Midbrain (tissue), 1 donor: ENCODE measurements around the gene SRPK3.

ENCODE experiments used
- DNase-seq: peaks from one replicate; lab custom pipeline; 2025; lab: John Stamatoyannopoulos, UW

The SRPK3 gene

DNA sequence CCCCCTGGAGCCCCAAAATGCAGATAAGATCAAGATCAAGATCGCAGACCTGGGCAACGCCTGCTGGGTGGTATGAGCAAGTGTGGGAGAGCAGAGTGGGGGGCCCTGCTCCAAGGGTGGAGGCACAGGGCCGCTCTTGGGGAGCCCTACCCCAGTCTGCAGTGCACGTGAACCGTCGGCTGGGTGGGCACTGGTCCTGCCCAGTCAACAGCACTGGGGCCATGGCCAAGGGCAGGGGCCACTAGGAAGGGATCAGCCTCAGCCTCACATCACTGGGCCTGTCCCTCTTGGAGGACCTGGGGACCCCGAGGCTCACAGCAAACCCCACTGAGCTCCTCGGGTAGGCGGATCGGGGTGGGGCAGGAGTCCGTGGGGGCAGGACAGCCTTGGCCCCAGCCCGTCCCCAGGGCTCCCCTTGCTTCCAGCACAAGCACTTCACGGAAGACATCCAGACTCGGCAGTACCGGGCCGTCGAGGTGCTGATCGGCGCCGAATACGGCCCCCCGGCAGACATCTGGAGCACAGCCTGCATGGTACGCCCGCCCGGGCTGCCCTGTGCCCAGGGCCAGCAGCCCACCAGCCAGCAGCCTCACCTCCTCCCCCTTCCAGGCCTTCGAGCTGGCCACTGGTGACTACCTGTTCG lies 3.6 kb downstream of the SRPK3 start:
- DNase-seq: no peak

DNA sequence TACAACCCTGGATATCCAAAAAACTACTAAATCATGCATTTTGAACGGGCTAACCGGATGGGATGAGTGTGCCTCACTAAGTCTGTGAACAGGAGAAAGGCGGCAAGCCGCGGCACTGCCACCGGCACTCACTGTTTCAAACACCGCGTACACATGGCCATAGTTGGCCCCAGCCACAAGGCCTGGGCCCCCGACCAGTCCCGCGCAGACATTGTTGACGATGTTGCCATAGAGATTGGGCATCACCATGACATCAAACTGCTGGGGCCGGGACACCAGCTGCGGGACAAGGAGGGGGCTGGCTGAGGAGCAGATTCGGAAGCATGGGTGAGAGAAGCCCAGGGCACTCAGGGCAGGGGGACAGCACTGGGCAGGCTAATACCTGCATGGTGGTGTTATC lies 5.8 kb downstream of the SRPK3 start:
- DNase-seq: no peak

DNA sequence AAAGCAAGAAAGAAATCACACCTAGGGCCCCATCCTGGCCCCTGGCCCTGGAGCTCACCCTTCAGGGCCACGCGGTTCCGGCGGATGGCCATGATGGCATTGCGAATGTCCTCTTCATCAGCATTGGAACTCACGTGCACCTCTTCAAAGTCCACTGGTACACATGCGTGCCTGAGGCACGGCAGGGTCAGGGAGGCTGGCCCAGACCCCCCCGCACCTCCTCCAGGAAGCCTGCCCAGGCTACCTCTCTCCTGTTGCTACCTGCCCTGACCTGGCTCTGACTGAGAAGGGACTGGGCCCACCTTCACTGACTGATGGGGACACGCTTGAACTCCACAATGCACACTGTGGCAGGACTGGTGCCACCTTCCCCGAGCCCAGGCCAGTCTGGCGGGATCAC lies 8.8 kb downstream of the SRPK3 start:
- no peak for DNase-seq

DNA sequence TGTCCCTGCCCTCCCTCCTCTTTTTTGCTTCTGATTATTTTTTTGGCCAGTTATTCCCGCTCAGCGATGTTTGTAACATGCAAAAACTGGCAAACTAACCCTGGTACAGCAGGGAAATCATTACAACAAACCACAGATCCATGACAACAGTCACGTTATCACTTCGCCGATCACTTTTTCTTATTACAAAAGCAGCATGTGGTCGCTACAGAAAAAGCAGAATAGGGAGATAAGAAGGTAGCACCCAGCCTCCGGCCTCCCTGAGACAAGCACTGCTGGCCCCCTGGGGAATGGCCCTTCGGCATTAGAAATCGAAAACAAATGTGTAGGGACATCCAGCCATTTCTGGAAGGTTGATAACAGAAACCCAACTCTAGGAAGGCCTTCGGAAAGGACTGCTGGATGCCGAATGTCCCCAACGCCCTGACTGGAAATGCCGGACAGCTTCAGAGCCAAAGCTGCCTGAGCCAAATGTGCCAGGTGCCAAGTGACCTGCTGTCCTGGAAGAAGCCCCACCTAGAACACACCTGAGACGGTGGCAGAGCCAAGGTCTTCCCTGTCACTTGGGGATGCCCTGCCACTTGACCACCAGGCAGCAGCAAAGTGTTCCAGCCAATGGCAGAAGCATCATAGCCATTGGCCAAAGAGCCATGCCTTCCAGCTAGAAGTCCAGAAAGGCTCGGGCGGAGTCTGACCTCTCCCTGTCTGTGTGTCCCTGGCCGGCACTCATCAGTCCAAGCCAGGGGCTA lies 10.4 kb downstream of the SRPK3 start:
- no peak for DNase-seq

DNA sequence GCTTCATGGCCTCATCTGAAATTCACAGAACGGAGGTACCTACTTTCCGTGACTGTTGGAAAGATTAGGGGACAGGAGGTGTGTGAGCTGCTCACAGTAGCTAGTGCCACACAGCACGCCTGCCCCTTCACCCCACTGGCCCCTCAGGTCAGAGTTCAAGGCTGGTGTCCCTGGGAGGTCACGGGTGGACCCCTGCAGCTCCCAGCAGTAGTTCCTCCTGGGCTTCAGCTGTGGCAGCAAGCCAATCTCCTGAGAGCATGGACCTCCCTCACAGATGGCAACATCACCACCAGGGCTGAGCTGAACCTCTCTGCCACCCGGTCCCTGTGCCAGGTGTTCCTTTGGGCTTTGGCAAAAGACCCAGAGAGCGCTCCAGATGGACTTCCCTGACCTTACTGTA lies 11.5 kb downstream of the SRPK3 start:
- no peak for DNase-seq

DNA sequence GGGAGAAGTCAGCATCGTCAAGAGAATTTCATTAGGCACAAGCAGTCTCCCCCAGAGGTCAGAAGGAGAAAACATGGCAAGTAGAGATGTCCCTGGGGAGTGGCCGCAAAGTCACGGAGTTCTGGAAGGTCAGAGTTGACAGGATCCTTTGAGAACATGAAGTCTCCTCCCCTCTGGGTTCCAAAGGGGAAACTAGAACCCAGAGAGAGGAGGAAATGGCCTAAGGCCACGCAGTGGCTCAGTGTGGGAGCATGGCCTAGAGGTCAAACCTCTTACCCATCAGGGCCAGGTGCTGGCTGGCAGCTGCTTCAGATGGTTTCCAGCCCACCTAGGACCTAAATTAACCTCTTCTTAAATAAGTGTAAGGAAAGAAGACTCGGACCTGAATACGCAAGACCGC lies 12.4 kb downstream of the SRPK3 start:
- DNase-seq: no peak

DNA sequence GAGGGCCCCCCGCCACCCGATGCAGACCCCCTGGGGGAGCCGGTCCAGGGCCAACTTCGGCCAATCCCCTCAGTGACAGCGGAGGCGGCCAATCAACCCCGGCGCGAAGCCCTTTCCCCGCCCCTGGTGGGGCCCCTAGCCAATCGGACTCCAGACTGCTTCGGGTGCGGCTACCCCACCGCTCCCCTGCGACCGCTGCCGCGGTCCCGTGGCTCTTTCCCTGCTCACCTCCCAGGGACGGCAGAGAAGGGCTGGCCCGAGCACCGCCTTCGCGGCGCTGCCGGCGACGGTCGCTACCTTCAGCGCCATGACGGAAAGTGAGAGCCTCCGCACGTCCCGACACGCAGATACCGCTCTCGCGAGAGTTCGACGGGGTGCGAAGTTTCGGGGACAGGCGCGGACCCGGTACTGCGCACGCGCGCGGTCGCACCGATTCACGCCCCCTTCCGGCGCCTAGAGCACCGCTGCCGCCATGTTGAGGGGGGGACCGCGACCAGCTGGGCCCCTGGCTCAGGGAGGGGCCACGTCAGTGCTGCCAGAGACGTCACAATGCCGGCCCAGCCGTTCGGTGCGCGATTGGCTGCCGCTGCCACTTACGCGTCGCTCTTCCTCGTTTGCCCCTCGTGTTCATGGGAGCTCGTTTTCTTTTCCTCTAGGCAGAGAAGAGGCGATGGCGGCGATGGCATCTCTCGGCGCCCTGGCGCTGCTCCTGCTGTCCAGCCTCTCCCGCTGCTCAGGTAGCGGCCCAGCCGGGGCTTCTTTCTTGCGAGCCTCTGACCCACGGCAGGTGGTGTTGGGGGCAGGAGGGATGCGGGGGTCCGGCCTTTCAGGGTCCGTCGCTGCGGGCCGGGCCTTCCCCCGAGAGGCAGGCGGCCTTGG lies 13.4 kb downstream of the SRPK3 start, which contains the start of the genes IDH3G and SSR4:
Gene IDH3G (minus strand): TSS at position 358 of the 879 bp plus-strand sequence. CDS start 49 bp downstream, at position 309.
Gene SSR4 (plus strand): TSS at position 651 of the 879 bp plus-strand sequence. CDS start 20 bp downstream, at position 671.
- DNase-seq: peak; percentile 90

DNA sequence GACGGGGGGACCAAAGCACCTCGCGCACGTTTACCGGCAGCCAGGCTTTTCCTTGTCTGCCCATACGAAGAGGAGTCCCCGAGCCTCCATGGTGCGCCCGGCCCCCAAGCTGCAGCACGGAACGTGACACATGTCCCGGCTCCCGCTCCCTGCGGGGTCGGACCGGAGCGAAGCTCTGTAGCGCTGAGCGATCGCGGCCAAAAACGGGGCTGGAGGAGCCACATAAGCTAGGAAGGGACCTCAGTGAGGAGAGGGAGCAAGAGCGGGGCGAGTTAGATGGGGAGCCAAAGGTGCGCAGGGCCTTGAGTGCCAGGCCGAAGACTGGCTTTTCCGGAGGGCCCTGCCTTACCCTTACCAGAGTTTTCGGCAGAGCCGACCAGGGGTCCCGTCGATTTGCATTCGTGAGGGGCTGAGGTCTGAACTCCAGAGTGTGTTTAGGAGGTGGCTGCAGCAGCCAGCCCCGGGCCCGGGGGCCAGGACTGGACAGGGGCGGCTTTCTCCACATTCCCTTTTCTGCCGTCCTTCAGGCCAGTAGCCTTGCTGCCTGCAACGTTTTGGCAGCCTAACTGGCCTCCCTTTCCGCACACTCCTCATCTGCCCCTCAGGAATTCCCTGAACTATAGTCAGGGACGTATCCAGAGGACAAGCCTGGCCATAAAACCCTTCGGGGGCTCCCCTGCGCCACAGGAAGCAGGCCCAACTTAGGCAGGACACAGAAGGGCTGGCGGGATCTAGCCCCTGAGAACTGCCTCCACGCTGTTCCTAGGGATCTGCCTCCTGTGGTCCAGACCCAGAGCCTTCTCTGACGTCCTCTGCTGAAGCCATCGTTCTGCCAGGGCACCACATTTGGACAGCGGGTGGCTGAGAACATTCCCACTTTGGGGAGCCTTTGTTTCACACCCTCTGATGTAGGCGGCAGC lies 14.3 kb downstream of the SRPK3 start:
- DNase-seq: no peak

DNA sequence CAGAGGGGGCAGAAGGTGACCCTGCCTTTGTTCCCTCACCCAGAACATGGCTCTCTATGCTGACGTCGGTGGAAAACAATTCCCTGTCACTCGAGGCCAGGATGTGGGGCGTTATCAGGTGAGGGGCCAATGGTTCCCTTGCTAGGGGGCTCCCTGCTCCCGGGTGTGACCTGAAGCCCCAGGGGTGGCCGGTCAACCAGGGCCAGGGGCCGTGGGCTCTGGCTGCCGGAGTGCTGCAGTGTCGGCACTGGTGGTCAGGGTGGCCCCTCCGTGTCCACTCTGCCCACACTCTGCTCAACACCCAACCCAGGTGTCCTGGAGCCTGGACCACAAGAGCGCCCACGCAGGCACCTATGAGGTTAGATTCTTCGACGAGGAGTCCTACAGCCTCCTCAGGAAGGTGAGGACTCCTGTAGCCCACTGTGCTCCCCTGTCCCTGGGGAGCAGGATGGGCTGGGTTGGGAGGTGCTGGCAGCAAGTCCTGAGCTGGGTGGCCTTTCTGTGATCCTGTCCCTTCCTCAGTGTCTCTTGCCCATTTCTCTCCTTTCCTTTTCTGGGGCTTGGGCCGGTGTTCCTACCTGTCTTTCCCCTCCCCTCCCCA lies 16.7 kb downstream of the SRPK3 start:
- DNase-seq: no peak

DNA sequence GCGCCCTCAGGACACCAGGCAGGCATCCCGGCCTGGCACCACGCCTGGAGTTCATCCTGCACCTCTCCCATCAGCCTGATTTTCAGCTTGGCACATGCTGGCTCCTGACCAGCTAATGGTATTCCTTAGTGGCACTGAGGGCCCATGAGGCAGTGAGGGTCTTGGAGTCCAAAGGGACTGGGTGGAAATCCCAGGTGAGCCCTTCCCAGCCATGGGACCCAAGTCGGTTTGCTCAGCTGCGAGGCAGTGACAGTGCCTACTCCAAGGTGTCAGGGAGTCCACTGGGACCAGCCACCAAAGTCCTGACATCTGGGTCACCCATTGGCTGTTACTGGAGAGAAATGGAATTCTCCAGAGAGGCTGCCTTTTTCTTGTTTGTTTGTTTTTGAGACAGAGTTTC lies 18.5 kb downstream of the SRPK3 start:
- no peak for DNase-seq

DNA sequence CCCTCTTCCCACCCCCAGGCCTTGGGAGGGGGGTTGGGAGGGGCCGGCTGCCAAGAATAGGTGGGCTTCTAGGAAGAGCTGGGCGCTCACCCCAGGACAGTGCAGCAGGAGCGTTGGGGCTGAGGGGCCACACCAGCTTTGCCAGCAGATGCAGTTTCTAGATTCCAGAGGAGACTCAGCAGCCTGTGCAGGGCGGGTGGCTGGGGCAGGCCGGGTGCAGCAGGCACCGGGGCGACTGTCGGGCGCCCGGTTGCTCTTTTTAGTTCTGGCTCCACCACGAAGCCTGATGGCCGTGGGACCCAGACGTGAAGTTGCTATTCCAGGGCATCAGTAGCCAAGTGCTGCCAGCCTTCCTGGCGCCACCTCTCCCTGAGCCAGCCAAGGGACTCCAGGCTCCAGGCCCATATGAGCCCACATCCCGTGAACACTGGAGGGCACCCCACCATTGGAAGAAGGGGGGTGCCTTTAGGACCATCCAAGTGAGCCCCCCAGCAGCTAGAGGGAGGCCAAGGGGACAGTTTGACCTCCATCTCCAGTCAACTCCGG lies 19.4 kb downstream of the SRPK3 start:
- DNase-seq: no peak

DNA sequence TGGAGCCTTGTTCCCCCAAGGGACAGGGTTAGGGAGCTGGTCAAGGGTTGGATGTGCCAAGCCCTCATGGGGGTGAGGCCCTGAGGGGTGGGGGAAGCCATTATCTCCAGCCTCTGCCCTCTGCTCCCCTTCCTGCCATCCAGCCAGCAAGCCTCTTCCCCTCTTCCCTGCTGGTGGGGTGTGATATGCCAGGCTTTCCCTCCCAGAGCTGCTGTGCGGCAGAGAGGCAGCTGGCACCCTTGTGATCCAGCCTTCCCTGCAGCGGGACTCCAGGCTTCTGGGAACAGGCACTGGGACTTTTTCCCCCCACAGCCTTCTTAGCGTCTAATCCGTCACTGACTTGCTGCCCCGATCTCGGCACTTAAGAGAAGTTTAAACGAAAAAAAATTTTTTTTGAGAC lies 19.9 kb downstream of the SRPK3 start:
- DNase-seq: no peak

DNA sequence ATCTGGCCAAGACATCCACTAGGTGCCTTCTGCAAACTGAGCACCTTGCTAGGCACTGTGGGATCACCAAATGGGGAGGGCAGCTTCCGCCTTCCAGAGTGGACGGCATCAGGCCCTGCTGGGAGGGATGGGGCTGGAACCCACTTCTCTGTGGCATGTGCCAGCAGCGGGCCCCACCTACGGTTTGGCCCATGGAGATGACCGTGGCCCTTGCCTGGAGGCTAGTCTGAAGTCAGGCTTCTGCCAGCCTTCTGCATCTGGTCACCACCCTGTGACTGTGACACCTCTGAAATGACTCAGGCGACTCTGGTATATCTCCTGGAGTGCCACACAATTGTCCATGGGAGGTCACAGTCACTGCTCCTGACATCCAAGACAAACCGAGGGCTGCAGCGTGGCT lies 20.8 kb downstream of the SRPK3 start:
- DNase-seq: no peak

DNA sequence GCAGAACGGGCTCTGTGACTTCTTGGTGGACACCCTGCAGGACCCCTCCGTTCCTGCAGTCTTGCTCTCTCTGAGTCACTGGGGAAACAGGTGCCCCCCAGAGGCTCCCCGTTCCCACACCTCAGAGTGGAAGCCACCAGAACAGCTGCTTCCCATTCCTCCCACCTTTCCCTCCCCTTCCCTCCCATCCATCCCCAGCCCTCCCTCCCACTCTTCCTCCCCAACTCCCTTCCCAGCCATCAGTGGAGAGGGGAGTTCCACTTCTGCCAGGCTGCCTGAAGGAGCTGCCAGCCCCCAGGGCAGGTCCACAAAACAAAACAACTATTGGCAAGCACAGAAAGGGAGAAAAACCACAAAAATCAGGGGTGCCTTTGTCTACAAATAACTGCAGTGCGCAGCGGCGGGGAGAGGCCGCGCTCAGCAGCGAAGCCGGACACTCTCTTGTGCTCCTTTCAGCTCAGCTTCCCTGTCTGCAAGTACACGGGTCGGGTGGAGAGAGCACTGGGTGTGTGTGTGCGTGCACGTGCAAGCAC lies 21.7 kb downstream of the SRPK3 start:
- no peak for DNase-seq

DNA sequence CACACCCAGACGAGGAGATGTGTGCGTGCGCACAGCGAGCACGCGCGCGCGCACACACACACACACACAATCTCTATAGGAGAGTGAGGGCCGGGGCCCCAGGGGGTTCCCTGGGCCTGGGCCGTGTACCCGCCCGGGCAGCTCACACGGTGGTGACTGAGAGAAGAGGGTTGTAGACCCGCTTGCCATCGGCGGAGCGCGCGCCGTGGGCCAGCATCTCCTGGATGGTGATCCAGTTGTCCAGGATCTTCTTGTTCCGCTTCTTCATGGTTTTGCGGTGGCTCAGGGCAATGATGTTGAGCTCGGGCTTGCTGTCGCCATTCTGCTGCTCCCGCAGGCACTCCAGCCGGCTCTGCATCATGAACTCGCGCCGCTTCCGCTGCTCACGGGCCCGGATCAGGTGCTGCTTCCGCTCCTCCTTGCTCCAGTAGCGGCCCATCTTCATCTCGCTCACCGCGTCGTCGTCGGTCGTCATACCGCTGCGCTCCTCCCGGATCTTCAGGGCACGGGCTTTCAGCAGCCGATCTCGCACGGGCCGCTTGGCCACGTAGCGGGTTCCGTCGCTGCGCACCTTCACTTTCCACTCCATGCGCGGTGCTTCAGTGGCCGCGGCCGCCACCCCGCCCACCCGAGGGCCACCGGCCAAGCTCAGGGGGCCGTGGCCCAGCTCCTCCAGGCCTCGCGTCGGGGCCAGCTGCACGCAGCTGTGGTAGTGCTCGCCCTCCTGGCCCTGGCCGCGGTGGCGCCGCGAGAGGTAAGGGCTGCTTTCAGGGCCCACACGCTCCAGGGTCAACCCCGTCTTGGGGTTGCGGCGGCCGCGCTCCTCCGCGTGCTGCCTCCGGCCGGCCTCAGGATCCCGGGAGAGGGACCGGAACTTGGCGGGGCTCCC lies 22.6 kb downstream of the SRPK3 start:
- no peak for DNase-seq

DNA sequence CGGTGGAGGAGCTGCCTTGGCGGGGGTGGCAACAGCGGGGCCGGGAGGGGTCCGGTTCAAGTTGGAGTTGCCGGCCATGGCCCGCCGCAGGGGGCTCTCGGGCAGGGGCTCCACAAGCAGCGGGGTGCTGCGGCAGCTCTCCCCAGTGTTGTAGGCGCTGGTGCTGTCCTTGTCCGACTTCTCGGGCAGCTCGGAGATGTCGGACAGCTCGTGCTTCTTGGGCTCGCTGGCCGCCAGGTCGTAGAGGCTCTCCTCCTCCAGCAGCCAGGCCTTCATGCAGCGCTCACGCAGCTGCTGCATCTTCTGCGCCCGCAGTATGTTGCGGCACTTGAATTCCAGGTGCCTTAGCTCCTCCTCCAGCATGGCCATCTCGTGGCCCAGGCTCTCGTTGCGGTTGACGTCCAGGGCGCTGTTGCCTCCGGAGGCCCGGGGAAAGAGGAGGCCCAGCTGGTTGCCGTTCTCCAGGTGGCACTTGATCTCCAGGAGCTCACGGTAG lies 23.3 kb downstream of the SRPK3 start:
- no peak for DNase-seq

DNA sequence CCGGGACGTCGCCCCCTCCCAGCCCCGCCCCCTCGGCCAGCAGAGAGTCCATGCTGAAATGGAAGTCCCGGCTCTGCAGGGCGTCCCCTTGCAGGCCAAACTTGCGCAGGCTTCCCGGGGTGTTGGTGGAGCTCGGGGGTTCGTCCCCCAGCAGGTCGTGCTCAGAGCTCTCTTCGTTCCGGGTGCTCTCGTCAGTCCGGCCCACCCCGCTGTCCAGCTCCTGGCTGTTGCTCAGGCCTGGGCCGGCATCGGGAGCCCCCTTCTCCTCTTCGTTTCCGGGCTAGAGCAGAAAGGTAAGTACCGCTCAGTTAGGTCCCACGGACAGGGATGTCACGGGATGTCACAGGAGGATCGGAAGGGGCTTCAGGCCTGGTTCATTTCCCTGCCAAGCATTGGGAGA lies 23.8 kb downstream of the SRPK3 start:
- DNase-seq: no peak

DNA sequence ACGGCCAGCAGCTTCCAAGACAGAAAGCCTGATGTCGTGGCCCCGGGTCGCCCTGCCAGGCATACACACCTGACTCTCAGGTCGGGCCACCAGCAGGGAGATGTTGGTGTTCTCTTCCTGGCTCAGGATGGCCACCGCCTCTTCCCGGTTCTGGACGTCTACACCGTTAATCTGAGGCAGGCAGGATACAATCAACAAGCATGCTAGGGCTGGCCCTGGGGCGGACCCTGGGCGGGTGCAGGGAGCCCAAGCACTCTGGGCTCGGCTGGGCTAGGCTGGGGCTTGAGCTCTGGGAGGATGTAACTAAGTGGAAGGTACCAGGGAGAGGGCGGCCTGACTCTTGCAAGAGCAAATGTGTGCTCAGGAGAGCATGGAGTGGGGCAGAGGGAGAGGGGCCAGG lies 24.6 kb downstream of the SRPK3 start:
- DNase-seq: no peak

DNA sequence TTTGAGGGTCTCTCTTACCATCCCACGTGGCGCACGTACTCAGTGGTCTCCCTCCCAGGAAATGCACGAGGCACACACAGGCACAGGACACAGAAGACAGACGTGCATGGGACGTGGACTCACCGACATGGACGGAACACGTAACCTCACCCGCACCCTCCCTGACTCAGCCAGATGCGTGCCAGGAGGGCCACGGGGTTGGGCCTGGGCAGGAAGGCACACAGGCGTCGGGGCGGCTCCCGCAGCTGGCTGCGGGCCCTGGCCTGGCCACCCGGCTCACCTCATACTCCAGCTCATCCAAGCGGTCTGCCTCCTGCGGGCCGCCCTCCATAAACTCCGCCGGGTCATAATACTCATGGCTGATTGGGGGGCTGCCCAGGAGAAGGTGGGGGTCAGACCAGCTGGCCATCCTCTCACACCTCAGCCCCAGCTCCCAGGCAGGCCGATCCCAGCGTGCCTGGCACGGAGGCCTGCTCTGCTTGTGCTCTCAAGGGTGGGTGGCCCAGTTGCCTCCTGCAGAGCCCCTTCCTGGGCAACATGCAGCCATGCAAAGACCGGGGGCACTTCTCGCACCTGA lies 26.2 kb downstream of the SRPK3 start:
- no peak for DNase-seq
